Stimulated activated effector memory CD8-positive, alpha-beta T cell treated with anti-CD3 and anti-CD28 coated beads, Interleukin-12 subunit alpha, Interleukin-12 subunit beta, amount 100 ng/mL, for 72 hours (primary cell): ENCODE results near the gene SNX12.

Source experiments
- ATAC-seq: fragments of 150-1000 bp; cut with Tn5 transposase; 2 replicates; pipeline ENCODE4 v1.10.0; 2021
- DNase-seq, 2 donors: peaks; one replicate each; pipeline ENCODE4 v3.0.0; 2021 to 2022; ENCODE audit warnings: low spot score in 2 of 2
- H3K27ac Mint-ChIP-seq: one replicate; pipeline ENCODE4 v1.8.0; 2022; ENCODE audit warnings: mild to moderate bottlenecking, mixed read lengths
- H3K36me3 Mint-ChIP-seq: one replicate; pipeline ENCODE4 v1.8.0; 2022; ENCODE audit warnings: mild to moderate bottlenecking, mixed read lengths
- H3K4me1 Mint-ChIP-seq: one replicate; pipeline ENCODE4 v1.8.0; 2022; ENCODE audit warnings: mixed read lengths
- H3K4me3 Mint-ChIP-seq: one replicate; pipeline ENCODE4 v1.8.0; 2022; ENCODE audit warnings: mild to moderate bottlenecking, mixed read lengths
- H3K9me3 Mint-ChIP-seq: one replicate; pipeline ENCODE4 v1.8.0; 2022; ENCODE audit warnings: mixed read lengths

SNX12 gene

DNA sequence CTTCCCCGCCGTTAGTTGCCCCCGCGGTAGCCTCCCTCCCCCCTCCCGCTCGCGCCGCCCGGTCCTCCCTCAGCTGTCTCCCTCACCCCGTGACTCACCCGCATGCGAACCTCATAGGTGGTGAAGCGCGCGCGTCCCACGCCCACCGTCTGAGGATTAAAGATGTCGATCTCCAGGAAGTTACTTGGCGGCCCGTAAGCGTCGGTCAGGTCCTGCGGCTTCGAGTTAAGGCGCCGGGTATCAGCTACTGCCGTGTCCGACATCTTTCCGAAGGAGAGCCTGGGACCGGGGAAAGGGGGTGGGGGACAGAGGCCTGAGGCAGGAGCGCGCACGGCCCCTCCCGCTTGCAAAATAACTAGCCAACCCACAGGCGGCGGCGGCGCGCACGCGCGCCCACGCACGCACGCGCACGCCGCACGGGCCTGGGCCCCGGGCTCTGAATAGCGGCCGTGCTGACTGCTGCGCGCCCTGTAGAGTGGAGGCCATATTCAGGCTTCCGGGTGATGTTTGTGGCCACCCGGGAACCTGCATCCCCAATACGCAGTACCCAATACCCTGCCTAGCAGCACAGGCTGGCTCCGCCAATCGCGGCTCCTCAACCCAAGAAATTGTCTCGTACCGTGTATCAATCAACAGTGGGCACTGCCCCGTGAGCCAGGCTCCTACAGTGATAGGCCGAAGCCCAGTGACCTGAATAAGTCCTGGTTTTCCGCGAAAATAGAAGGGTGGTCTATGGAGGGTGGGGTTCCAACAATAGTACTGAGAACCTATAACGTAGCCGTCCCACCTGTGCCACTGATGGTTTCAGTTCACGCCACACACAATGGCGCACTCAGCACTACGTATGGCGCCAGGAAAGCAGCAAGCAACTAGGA is at the start of gene SNX12:
Gene SNX12, minus strand, starts transcription at position 291 of the 875 bp plus-strand sequence. Its CDS starts 28 bp downstream, at position 263.
- Mint-ChIP-seq H3K9me3 (no peaks in the 10 kb centered on the region), H3K4me1 (peaks cover 12% of the 10 kb centered on the region), H3K36me3 (peaks cover 29% of the 10 kb centered on the region), H3K4me3 (peak within 1 kb of the TSS; percentile 94), H3K27ac (peak within 1 kb of the TSS; percentile 94)
- DNase-seq (peak; percentile 69 to 89), ATAC-seq (peak; percentile 97)

DNA sequence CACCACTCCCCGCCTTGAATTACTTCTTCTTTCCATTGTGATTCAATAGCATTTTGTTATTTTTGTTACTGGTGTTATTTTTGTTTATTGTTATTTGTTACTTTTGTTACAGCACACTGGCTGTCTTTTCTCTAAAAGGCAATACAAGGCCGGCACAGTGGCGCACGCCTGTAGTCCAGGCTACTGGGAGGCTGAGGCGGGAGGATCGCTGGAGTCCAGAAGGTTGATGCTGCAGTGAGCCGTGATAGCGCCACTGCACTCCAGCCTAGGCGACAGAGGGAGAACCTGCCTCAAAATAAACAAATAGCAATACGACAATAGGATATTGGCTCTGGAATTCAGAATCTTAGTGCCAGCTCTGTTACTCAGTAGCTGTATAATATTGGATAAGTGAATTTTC is 49.2 kb upstream of the SNX12 start:
- peaks cover 29% of the 10 kb centered on the region for H3K36me3 Mint-ChIP-seq
- peak overlapping the region; percentile 80 for H3K4me3 Mint-ChIP-seq
- ATAC-seq = no peak
- peaks cover 21% of the 10 kb centered on the region for H3K4me1 Mint-ChIP-seq
- no peak for DNase-seq
- no peaks in the 10 kb centered on the region for H3K9me3 Mint-ChIP-seq
- H3K27ac Mint-ChIP-seq = peak overlapping the region; percentile 63

DNA sequence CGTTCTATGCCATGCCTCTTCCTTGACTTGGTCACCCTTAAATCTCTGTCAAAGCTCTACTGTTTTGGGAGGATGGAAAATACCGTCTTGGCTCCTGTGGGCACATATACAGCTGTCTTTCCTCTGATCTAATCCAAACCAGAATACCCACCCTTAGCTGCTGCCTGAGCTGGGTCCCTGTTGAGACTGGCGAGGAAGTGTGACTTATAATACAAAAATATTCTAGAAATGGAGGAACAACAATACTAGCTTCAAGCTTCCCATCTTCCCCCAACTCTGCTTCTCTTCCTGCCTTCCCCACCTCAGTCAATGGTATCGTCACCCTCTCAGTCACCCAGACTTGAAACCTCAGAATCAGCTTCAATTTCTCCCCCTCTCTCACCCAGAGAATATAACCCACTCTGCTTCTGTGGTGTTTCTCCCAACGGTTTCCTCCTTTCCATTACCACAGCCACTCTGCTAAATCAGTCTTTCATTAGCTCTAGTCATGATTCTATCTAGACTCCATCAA is 43.8 kb upstream of the SNX12 start:
- DNase-seq = no peak
- ATAC-seq = peak; percentile 57
- peaks cover 55% of the 10 kb centered on the region for H3K36me3 Mint-ChIP-seq
- H3K4me1 Mint-ChIP-seq = peaks cover 41% of the 10 kb centered on the region
- H3K4me3 Mint-ChIP-seq = peak overlapping the region; percentile 87
- H3K27ac Mint-ChIP-seq = peak overlapping the region; percentile 95
- no peaks in the 10 kb centered on the region for H3K9me3 Mint-ChIP-seq

DNA sequence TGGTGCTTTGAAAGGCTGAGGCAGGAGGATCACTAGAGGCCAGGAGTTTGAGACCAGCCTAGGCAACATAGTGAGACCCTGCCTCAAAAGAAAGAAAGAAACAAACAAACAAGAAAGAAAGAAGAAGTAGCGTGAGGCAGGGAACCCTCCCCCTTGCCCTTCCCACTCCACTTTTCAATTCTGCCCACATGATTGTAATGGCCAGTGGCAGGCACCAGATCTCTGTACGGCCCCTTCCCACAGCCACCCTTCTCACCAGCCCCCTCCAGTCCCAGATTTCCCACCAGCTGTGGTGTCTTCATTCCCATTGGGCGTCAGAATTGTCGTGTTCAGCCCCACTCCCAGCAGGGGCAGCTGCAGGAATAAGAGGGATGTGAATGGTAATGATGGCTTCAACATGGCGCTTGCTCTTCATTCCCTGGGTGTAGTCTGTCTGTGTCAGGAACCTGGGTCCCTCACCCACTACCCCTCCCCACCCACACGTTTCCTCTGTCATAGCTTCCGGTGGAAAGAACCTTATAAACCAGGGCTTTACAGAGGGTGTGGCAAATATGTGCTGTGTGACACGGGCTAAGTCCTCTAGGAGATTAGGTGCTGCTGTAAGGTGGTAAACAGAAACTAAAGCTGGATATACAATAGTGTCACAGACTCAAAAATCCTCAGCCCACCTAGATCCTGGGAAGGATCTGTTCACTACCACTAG is 43.2 kb upstream of the SNX12 start, which contains the start of gene IL2RG:
Gene IL2RG, minus strand, starts transcription at position 437 of the 703 bp plus-strand sequence. Its CDS starts 38 bp downstream, at position 399.
- peak within 1 kb of the TSS; percentile 95 for H3K27ac Mint-ChIP-seq
- peak; percentile 95 for ATAC-seq
- H3K4me1 Mint-ChIP-seq = peaks cover 48% of the 10 kb centered on the region
- H3K9me3 Mint-ChIP-seq = no peaks in the 10 kb centered on the region
- DNase-seq = peak in 1 of 2 donors; percentile 79
- H3K36me3 Mint-ChIP-seq = peaks cover 62% of the 10 kb centered on the region
- H3K4me3 Mint-ChIP-seq = peak within 1 kb of the TSS; percentile 87

DNA sequence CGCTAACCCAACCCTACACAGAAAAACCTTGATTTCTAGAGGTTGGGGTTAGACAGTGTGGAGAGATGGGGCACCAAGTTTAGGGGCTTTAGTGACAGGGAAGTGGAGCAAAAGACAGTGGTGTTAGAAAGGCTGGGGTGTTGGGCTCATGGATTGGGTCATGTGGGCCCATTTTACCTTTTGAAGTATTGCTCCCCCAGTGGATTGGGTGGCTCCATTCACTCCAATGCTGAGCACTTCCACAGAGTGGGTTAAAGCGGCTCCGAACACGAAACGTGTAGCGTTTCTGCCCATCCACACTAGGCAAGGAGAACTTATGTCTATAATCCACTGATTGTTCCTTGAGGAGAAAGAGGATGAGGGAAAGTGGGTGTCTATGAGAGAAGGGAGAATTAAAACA is 40.9 kb upstream of the SNX12 start:
- H3K36me3 Mint-ChIP-seq = peaks cover 83% of the 10 kb centered on the region
- no peak for ATAC-seq

DNA sequence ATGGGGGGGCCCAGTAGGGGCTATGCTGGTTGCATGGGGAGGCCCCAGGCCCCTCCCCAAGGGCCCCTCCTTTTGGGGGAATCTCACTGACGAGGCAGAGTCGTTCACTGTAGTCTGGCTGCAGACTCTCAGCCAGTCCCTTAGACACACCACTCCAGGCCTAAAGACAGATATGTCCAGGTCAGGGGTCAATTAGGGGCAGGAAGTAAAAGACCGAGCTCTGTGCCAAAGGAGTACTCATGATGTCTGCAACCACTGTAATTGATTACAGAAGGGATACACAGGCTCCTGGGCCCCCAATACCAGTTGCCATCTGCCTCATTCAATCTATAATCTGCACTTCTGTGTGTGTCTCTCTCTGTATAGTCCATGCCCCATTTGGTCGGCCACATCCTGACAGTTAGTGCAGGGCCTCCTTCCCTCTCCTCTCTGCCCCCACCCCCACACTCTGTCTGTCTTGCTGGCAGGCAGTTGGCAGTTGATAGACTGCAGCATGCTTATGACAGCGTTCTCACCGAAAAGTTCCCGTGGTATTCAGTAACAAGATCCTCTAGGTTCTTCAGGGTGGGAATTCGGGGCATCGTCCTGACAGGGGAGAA is 39.7 kb upstream of the SNX12 start:
- peaks cover 91% of the 10 kb centered on the region for H3K36me3 Mint-ChIP-seq
- H3K27ac Mint-ChIP-seq = peak overlapping the region; percentile 95
- no peak for DNase-seq
- ATAC-seq = peak; percentile 22
- H3K4me1 Mint-ChIP-seq = peaks cover 72% of the 10 kb centered on the region
- H3K4me3 Mint-ChIP-seq = peak overlapping the region; percentile 87
- H3K9me3 Mint-ChIP-seq = no peaks in the 10 kb centered on the region

More for the DNA sequence above, 40.9 kb upstream of the SNX12 start:
- Mint-ChIP-seq H3K9me3 (no peaks in the 10 kb centered on the region), H3K27ac (peak overlapping the region; percentile 95), H3K4me1 (peaks cover 66% of the 10 kb centered on the region), H3K4me3 (peak overlapping the region; percentile 87)
- DNase-seq = no peak

DNA sequence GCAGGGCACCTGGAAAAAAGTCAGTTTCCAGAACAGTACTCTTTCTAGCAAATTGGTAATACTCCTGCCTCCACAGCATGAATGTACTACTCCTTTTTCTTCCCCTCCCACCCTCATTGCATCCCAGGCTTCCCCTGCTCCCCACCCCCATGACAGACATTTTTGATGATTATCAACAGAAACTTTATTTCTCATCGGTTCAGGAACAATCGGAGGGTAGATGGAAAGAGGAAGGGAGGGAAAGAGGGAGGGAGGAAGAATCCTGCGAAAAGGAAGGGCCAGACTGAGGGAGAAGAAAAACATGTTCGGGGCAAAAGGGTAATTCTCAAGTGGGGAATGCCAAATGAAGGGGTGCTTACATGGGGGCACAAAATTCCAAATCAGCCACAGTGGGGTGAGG is 39.1 kb upstream of the SNX12 start:
- H3K27ac Mint-ChIP-seq = peak overlapping the region; percentile 95
- peaks cover 95% of the 10 kb centered on the region for H3K36me3 Mint-ChIP-seq
- H3K4me3 Mint-ChIP-seq = peak overlapping the region; percentile 87
- ATAC-seq = no peak
- peaks cover 72% of the 10 kb centered on the region for H3K4me1 Mint-ChIP-seq
- H3K9me3 Mint-ChIP-seq = no peaks in the 10 kb centered on the region
- no peak for DNase-seq

DNA sequence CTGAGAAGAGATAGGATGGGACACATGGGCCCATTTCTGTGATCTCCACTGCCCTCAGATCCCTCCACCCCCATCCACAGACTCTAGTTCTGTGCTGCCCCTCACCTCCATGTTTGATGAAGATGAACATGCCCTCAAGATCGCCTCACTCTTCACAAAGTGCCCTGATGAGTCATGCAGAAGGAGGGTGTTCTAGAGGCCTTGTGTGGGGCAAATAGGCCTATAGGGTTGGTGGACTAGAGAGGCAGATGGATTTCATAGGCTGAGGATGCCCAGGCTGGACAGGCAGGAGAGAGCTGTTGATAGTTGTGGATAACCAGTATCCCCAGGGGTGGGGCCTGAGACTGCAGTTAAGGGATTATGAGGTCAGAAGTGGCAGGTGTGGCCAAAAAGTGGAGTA is 38.3 kb upstream of the SNX12 start, which contains the start of gene CXorf65:
Gene CXorf65, minus strand, starts transcription at position 314 of the 400 bp plus-strand sequence. Its CDS starts 184 bp downstream, at position 130.
- Mint-ChIP-seq H3K4me1 (peaks cover 69% of the 10 kb centered on the region), H3K36me3 (peaks cover 95% of the 10 kb centered on the region), H3K4me3 (peak within 1 kb of the TSS; percentile 87), H3K27ac (peak within 1 kb of the TSS; percentile 95), H3K9me3 (no peaks in the 10 kb centered on the region)
- DNase-seq (no peak), ATAC-seq (peak; percentile 70)

DNA sequence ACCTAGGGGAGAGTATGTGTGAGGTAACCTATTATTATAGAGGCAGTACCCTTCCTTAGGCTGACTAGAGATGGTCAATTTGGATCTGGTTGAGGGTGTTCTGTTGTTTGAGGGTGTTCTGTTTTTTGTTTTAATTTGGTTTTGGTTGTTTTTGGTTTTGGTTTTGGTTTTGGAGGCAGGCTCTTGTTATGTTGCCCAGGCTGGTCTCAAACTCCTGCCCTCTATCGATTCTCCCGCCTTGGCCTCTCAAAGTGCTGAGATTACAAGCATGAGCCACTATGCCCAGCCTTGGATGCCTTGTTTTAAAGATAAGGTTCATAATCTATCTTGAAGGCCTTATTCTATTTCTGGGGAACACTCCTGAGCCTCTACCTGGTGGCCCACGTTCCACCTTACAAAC is 37.5 kb upstream of the SNX12 start:
- DNase-seq (no peak), ATAC-seq (no peak)
- Mint-ChIP-seq H3K4me3 (peak overlapping the region; percentile 87), H3K36me3 (peaks cover 95% of the 10 kb centered on the region), H3K9me3 (no peaks in the 10 kb centered on the region), H3K27ac (peak overlapping the region; percentile 95), H3K4me1 (peaks cover 77% of the 10 kb centered on the region)

DNA sequence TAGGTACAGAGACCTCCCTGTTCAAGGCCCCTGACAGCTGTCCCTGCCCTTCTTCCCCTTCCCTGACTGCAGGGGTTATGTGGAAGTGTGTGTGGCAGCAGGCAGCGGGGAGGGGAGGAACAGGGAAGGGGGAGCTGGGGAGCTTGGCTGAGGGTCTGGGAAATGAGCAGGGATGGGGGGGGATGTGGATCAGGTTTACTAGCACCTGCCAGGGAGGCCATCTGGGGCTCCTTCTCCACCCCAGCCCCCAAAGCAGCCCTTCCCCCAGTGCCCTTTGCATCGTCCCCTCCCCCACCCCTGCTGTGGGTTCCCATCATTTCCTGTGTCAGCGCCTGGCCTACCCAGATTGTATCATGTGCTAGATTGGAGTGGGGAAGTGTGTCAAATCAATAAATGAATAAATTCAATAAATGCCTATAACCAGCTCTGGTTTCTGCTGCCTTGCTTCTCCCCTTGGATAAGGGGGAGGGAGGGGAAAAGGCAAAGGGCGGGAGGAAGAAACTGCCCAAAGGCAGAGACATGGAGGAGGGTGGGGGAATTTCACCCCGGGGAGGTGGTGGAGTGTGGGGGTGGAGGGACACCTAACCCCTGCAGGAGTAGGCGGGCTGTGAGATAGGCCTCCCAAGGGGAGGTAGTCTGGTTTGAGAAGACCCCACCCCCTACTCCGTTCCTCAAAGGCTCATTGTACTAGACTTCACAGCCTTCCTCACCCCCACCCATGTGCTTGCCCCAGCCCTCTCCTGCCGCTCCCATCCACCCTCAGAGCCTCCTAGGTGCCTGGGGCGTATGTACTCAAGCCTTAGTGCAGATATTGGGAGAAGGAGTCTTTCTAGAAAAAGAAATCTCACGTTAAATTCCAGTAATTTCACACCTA is 35.2 kb upstream of the SNX12 start:
- H3K27ac Mint-ChIP-seq = peak overlapping the region; percentile 92
- H3K36me3 Mint-ChIP-seq = peaks cover 76% of the 10 kb centered on the region
- ATAC-seq (peak; percentile 57), DNase-seq (peak in 1 of 2 donors; percentile 64)
- peak overlapping the region; percentile 87 for H3K4me3 Mint-ChIP-seq
- H3K9me3 Mint-ChIP-seq = no peaks in the 10 kb centered on the region
- H3K4me1 Mint-ChIP-seq = peaks cover 87% of the 10 kb centered on the region

DNA sequence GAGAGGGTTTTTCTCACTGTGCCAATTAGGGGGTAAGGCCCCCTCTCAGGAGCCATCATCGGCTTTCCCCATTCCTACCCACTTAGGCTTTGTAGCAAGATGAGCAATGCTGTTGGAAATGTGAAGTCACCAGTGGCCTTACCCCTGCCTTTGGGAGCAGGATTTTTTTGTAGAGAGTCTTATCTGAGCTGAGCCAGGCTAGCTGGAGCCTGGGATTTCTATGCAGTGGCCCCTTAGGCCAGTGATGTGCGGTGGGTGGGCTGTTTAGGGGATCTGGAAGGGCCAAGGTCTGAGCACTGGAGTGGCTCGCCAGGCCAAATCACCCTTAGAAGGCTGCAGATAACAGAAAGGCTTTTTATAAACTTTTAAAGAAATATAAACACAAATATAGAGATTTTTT is 34.2 kb upstream of the SNX12 start:
- Mint-ChIP-seq H3K36me3 (peaks cover 65% of the 10 kb centered on the region), H3K27ac (peak overlapping the region; percentile 92), H3K9me3 (no peaks in the 10 kb centered on the region), H3K4me3 (peak overlapping the region; percentile 87), H3K4me1 (peaks cover 83% of the 10 kb centered on the region)
- no peak for ATAC-seq
- DNase-seq = no peak

DNA sequence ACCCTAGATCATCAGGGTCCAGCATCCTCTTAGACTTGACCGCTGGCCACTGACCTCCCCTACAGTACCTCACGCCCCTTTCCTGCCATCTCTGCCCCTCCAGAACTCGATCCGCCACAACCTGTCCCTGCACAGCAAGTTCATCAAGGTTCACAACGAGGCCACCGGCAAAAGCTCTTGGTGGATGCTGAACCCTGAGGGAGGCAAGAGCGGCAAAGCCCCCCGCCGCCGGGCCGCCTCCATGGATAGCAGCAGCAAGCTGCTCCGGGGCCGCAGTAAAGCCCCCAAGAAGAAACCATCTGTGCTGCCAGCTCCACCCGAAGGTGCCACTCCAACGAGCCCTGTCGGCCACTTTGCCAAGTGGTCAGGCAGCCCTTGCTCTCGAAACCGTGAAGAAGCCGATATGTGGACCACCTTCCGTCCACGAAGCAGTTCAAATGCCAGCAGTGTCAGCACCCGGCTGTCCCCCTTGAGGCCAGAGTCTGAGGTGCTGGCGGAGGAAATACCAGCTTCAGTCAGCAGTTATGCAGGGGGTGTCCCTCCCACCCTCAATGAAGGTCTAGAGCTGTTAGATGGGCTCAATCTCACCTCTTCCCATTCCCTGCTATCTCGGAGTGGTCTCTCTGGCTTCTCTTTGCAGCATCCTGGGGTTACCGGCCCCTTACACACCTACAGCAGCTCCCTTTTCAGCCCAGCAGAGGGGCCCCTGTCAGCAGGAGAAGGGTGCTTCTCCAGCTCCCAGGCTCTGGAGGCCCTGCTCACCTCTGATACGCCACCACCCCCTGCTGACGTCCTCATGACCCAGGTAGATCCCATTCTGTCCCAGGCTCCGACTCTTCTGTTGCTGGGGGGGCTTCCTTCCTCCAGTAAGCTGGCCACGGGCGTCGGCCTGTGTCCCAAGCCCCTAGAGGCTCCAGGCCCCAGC is 32.7 kb upstream of the SNX12 start:
- no peak for DNase-seq
- Mint-ChIP-seq H3K4me1 (peaks cover 69% of the 10 kb centered on the region), H3K4me3 (no peak overlapping the region), H3K27ac (peak overlapping the region; percentile 92), H3K9me3 (no peaks in the 10 kb centered on the region), H3K36me3 (peaks cover 51% of the 10 kb centered on the region)
- no peak for ATAC-seq

DNA sequence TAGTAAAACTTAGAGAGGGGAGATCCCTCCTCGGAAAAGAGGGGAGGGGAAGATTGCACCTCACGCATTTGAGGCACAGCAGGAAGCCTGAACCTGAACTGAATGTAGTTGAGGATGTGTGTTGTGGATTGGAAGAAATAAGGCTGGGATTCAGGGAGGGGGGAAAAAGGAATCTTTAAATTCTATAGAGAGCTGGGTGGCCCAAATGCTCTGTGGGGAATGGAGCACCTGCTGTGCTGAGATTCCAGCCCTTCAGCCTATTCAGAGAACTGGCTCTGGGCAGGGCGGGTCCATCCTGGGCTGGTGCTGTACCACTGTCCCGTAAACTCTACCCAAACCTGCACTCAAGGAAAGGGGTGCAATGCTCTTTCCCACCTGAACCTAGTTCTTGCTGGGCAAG is 31.6 kb upstream of the SNX12 start:
- H3K4me1 Mint-ChIP-seq = peaks cover 71% of the 10 kb centered on the region
- H3K4me3 Mint-ChIP-seq = no peak overlapping the region
- H3K27ac Mint-ChIP-seq = peak overlapping the region; percentile 63
- ATAC-seq (no peak), DNase-seq (no peak)
- peaks cover 41% of the 10 kb centered on the region for H3K36me3 Mint-ChIP-seq
- H3K9me3 Mint-ChIP-seq = no peaks in the 10 kb centered on the region
